Heart left ventricle (tissue), 16 donors: ENCODE results near the gene MLLT10. TPM values are rescaled to one million over a fixed set of nuclear protein-coding genes. Genes with fewer than 3 reads are reported as not detected.
A peak's percentile ranks its signal among the peaks of the same experiment; 100 is the strongest.

Experiments used
- ATAC-seq, 4 donors: fragments of 200-7000 bp; cut with Tn5 transposase; one replicate each; pipeline ENCODE4 v1.9.1; 2020 to 2022; ENCODE audit warnings: moderate library complexity in 4 of 4, mild to moderate bottlenecking in 3 of 4, moderate number of reproducible peaks in 1 of 4
- DNase-seq, 5 donors: peaks; one replicate each; pipeline ENCODE4 v3.0.0-alpha.2; 2020
- H3K27ac ChIP-seq, 12 donors: fragments of 200-600 bp; sonication (generic) in 4 of 12; one replicate each; pipeline versions ENCODE4 v1.5.0 to v1.8.0; 2016 to 2022; ENCODE audit warnings: mild to moderate bottlenecking in 2 of 12
- H3K27me3 ChIP-seq, 9 donors: fragments of 200-600 bp; sonication (generic) in 2 of 9; one replicate each; pipeline versions ENCODE4 v1.5.1 to v1.8.0; 2016 to 2022; ENCODE audit warnings: mild to moderate bottlenecking in 3 of 9
- H3K36me3 ChIP-seq, 9 donors: fragments of 200-600 bp; sonication (generic) in 2 of 9; one replicate each; pipeline versions ENCODE4 v1.5.0 to v1.8.0; 2018 to 2022; ENCODE audit warnings: mild to moderate bottlenecking in 2 of 9
- H3K4me1 ChIP-seq, 12 donors: fragments of 200-600 bp; sonication (generic) in 4 of 12; one replicate each; pipeline versions ENCODE4 v1.5.0 to v1.8.0; 2016 to 2022; ENCODE audit warnings: mild to moderate bottlenecking in 3 of 12
- H3K4me3 ChIP-seq, 12 donors: fragments of 200-600 bp; sonication (generic) in 4 of 12; one replicate each; pipeline versions ENCODE4 v1.5.0 to v1.8.0; 2017 to 2022; ENCODE audit warnings: mild to moderate bottlenecking in 9 of 12, moderate library complexity in 4 of 12
- H3K9me3 ChIP-seq, 12 donors: fragments of 200-600 bp; sonication (generic) in 4 of 12; one replicate each; pipeline versions ENCODE4 v1.5.0 to v1.8.0; 2016 to 2022; ENCODE audit warnings: mild to moderate bottlenecking in 1 of 12
- CTCF ChIP-seq, 12 donors: fragments of 200-600 bp; sonication (generic) in 4 of 12; IDR thresholded peaks; one replicate each; pipeline versions ENCODE4 v1.5.0 to v1.8.0; 2018 to 2022; ENCODE audit warnings: antibody characterized with exemption in 12 of 12, mild to moderate bottlenecking in 5 of 12
- POLR2A ChIP-seq, 2 donors: fragments of 450-650 bp; IDR thresholded peaks; one replicate each; pipeline ENCODE4 v1.6.1; 2017; ENCODE audit warnings: antibody characterized with exemption in 2 of 2, mild to moderate bottlenecking in 2 of 2, moderate library complexity in 2 of 2
- WGBS, 4 donors: extraction: QIAGEN DNeasy Blood & Tissue Kit in 2 of 4; methylation state at CpG; one replicate each; pipeline versions ENCODE4 v1.1.5 to v1.1.7; 2013 to 2018; 5-methylcytosine and 5-hydroxymethylcytosine counted together
- intact Hi-C, 10 donors: fragments of 100-400 bp; cut with DNase I; formaldehyde crosslinking; loops; one replicate each; pipeline versions ENCODE4 v1.11.1 to v1.14.2; 2022
- polyA plus RNA-seq, 2 donors: library from polyadenylated mRNA; stranded (reverse); fragments of 200-250 nt; gene quantifications; one replicate each; pipeline ENCODE4 v1.2.3, GENCODE V29; 2013
- total RNA-seq, 9 donors: library from RNA; depleted of rRNA in 2 of 9; stranded (reverse); fragments of >200 nt in 2 of 9; fragmentation: NEBNext Ultra II Directional in 3 of 9; extraction: Animal tissue kit (Norgen Biotek cat#: 25700) in 3 of 9; gene quantifications; one replicate each; pipeline versions ENCODE4 v1.1.0 to v1.2.4, GENCODE V29; 2016 to 2023
- donor health status: ischemic (EF 13 %, LVEDD 7.1; RV severe dilation, severe dysfunction).
- donor health status: healthy with polysubstance abuse.
- donor health status: DM: no; HTN: yes; CAD: no.
- donor health status: DM: no; HTN: no; CAD: no.
- donor health status: ischemic (EF 25% LVEDD 6.9; RV normal size, moderate dysfunction).
- donor health status: ischemic (EF 25% LVEDD 5.7; RV mildly dilated, moderate dysfunction).
- donor health status: healthy.
- donor health status: DM: yes; HTN: yes; CAD: no.
- donor health status: ischemic (EF 35%, LVEDD 5.7; RV mildly dilated, moderate dysfunction).
- donor health status: nonischemic (EF 11% LVEDD 7.7; RV severe dilation, severe dysfunction).
- donor health status: DM: yes; HTN: yes; CAD: no.
- donor health status: PGD.
- donor health status: ischemic (EF 29% LVEDD 5.4; RV normal size, mild dysfunction).
- donor health status: nonischemic (EF 23%, LVEDD 6.1; RV moderate dilation, normal function).

The MLLT10 gene
- total and polyA plus RNA-seq, 11 donors = 16.0 to 30.7 (median 25.2) TPM

- H3K27ac ChIP-seq = peak overlapping the region in 6 of 12 donors; percentile 38 to 59 (median 50)
- intact Hi-C loops = loop anchor here in 2 of 10 donors (10.0 kb wide), 2 partner anchors 165 to 445 kb away; no protein-coding TSS in a partner anchor
- peaks cover 0 to 28% (median 0%) of the 10 kb centered on the region in 9 donors for H3K27me3 ChIP-seq
- TF ChIP-seq CTCF (IDR thresholded peaks at IDR 0.05) (no peak), POLR2A (IDR thresholded peaks at IDR 0.05) (no peak)
- ATAC-seq = peak in 2 of 4 donors; percentile 26 to 29
- 69 to 75% (median 72%) methylated on average over 38 to 58 of the region's 58 CpGs for WGBS, 4 donors
- H3K4me1 ChIP-seq = peaks cover 0 to 24% (median 0%) of the 10 kb centered on the region in 12 donors
- no peaks in the 10 kb centered on the region for H3K36me3 ChIP-seq
- peak in 2 of 5 donors; percentile 22 to 57 for DNase-seq
- H3K4me3 ChIP-seq = peak overlapping the region; percentile 20 to 66 (median 54)
- no peaks in the 10 kb centered on the region for H3K9me3 ChIP-seq
Measured at GRCh38 chr10:21509341-21510240, 24.4 kb upstream of the MLLT10 start.

GRCh38 chr10:21510241-21511094, 23.6 kb upstream of the MLLT10 start:
- ATAC-seq (peak in 3 of 4 donors; percentile 33 to 68 (median 44)), DNase-seq (peak in 2 of 5 donors; percentile 26 to 54)
- Histone ChIP-seq H3K4me1 (peaks cover 0 to 24% (median 0%) of the 10 kb centered on the region in 12 donors), H3K36me3 (no peaks in the 10 kb centered on the region), H3K27me3 (peaks cover 0 to 36% (median 0%) of the 10 kb centered on the region in 9 donors), H3K4me3 (peak overlapping the region; percentile 20 to 66 (median 54)), H3K9me3 (no peaks in the 10 kb centered on the region), H3K27ac (peak overlapping the region in 6 of 12 donors; percentile 38 to 59 (median 50))
- no peak for TF ChIP-seq CTCF (IDR thresholded peaks at IDR 0.05)
- no peak for TF ChIP-seq POLR2A (IDR thresholded peaks at IDR 0.05)
- intact Hi-C loops = loop anchor here in 1 of 10 donors (10.0 kb wide), 1 partner anchor 164 kb away; no protein-coding TSS in a partner anchor
- 28 to 44% (median 31%) methylated on average over 21 to 39 of the region's 39 CpGs for WGBS, 4 donors

GRCh38 chr10:21511095-21511570, 22.9 kb upstream of the MLLT10 start:
- peak overlapping the region in 1 of 12 donors; percentile 61 for H3K4me3 ChIP-seq
- no peaks in the 10 kb centered on the region for H3K36me3 ChIP-seq
- no peak for TF ChIP-seq POLR2A (IDR thresholded peaks at IDR 0.05)
- TF ChIP-seq CTCF (IDR thresholded peaks at IDR 0.05) = no peak
- intact Hi-C loops = loop anchor here in 1 of 10 donors (10.0 kb wide), 1 partner anchor 164 kb away; no protein-coding TSS in a partner anchor
- H3K27me3 ChIP-seq = peaks cover 0 to 43% (median 0%) of the 10 kb centered on the region in 9 donors
- peaks cover 0 to 20% (median 3%) of the 10 kb centered on the region in 12 donors for H3K4me1 ChIP-seq
- no peaks in the 10 kb centered on the region for H3K9me3 ChIP-seq
- ATAC-seq = no peak
- DNase-seq = no peak
- 89 to 95% (median 94%) methylated on average over 2 of the region's 2 CpGs for WGBS, 4 donors
- no peak overlapping the region for H3K27ac ChIP-seq
